DOHH2 (cell line): ENCODE measurements around the gene PITPNC1.

Source experiments
- H3F3A ChIP-seq: fragments of 200-600 bp; sonication (generic), shearing (Covaris generic); 2 replicates; pipeline ENCODE4 v1.6.0; 2016; ENCODE audit warnings: antibody characterized with exemption, mild to moderate bottlenecking; ENCODE audit not compliant: control insufficient read depth, insufficient read depth
- H3K27ac ChIP-seq: fragments of 200-600 bp; sonication (generic); 2 replicates; pipeline ENCODE4 v1.5.1; 2014; ENCODE audit warnings: low read depth, mild to moderate bottlenecking, low read length, moderate library complexity
- H3K27me3 ChIP-seq: fragments of 200-600 bp; sonication (generic); 2 replicates; pipeline ENCODE4 v1.6.1; 2014; ENCODE audit warnings: mild to moderate bottlenecking, low read length, mixed read lengths; ENCODE audit not compliant: control insufficient read depth
- H3K36me3 ChIP-seq: fragments of 200-600 bp; sonication (generic); 2 replicates; pipeline ENCODE4 v1.6.1; 2014; ENCODE audit warnings: mild to moderate bottlenecking, low read length, moderate library complexity, mixed read lengths; ENCODE audit not compliant: control insufficient read depth
- H3K4me1 ChIP-seq: fragments of 200-600 bp; sonication (generic); 2 replicates; pipeline ENCODE4 v1.6.1; 2014; ENCODE audit warnings: mild to moderate bottlenecking, low read length, mixed read lengths; ENCODE audit not compliant: control insufficient read depth
- H3K4me2 ChIP-seq: fragments of 200-600 bp; sonication (generic); 2 replicates; pipeline ENCODE4 v1.6.0; 2014; ENCODE audit warnings: mild to moderate bottlenecking, low read length, moderate library complexity
- H3K4me3 ChIP-seq: fragments of 200-600 bp; sonication (generic); 2 replicates; pipeline ENCODE4 v1.5.1; 2014; ENCODE audit warnings: mild to moderate bottlenecking, low read length, mixed read lengths
- H3K79me2 ChIP-seq: fragments of 200-600 bp; sonication (generic); 2 replicates; pipeline ENCODE4 v1.6.1; 2014; ENCODE audit warnings: mild to moderate bottlenecking, low read length, mixed read lengths; ENCODE audit not compliant: control insufficient read depth
- H3K9me2 ChIP-seq: fragments of 200-600 bp; sonication (generic); replicated peaks from 2 replicates; pipeline ENCODE4 v1.6.1; 2014; ENCODE audit warnings: mild to moderate bottlenecking, low read length, mixed read lengths; ENCODE audit not compliant: control insufficient read depth
- H3K9me3 ChIP-seq: fragments of 200-600 bp; sonication (generic); 2 replicates; pipeline ENCODE4 v1.6.1; 2014; ENCODE audit warnings: antibody characterized with exemption, low read length, mixed read lengths; ENCODE audit not compliant: control insufficient read depth, insufficient read depth
- H4K20me1 ChIP-seq: fragments of 200-600 bp; sonication (generic); 2 replicates; pipeline ENCODE4 v1.6.0; 2014; ENCODE audit warnings: low read depth, mild to moderate bottlenecking, antibody characterized with exemption, low read length, moderate library complexity; ENCODE audit not compliant: control insufficient read depth, insufficient read depth
- EZH2phosphoT487 ChIP-seq: fragments of 200-600 bp; sonication (generic); IDR thresholded peaks from 2 replicates; pipeline ENCODE4 v1.6.1; 2017; ENCODE audit warnings: borderline replicate concordance, mild to moderate bottlenecking, antibody characterized with exemption, low read length, moderate library complexity, mixed read lengths
- TF ChIP-seq, protein P1 (sequence below): fragments of 200-600 bp; sonication (generic); IDR thresholded peaks from one replicate; pipeline ENCODE4 v1.5.1; 2014; ENCODE audit warnings: antibody characterized with exemption, mild to moderate bottlenecking, low read depth, low read length; ENCODE audit not compliant: poor library complexity, severe bottlenecking

PITPNC1 gene

DNA sequence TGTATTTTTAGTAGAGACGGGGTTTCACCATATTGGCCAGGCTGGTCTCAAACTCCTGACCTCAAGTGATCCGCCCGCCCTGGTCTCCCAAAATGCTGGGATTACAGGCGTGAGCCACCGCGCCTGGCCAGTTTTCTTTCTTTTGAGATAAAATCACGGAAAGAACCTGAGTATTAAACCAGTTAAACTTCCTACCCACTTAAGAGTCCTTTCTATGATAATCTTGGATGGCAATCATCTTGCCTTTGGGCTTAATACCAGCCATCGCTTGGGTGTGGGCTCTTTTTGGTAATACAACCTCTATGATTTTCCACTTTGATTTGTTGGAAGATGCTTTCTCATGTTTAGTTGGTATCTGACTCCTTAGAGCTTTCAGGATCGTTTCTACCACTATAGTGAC is 24.0 kb downstream of the PITPNC1 start:
- Histone ChIP-seq H3K79me2 (peaks cover 40% of the 10 kb centered on the region), H3K27ac (peak overlapping the region; percentile 84), H3K9me2 (no peaks in the 10 kb centered on the region), H3K27me3 (no peaks in the 10 kb centered on the region), H3K9me3 (no peaks in the 10 kb centered on the region), H3K4me1 (peaks cover 67% of the 10 kb centered on the region), H3K36me3 (no peaks in the 10 kb centered on the region), H4K20me1 (no peaks in the 10 kb centered on the region), H3K4me2 (peak overlapping the region; percentile 81), H3K4me3 (peak overlapping the region; percentile 69), H3F3A (peaks cover 22% of the 10 kb centered on the region)
- no peak for TF ChIP-seq EZH2phosphoT487
- TF ChIP-seq, protein P1, sequence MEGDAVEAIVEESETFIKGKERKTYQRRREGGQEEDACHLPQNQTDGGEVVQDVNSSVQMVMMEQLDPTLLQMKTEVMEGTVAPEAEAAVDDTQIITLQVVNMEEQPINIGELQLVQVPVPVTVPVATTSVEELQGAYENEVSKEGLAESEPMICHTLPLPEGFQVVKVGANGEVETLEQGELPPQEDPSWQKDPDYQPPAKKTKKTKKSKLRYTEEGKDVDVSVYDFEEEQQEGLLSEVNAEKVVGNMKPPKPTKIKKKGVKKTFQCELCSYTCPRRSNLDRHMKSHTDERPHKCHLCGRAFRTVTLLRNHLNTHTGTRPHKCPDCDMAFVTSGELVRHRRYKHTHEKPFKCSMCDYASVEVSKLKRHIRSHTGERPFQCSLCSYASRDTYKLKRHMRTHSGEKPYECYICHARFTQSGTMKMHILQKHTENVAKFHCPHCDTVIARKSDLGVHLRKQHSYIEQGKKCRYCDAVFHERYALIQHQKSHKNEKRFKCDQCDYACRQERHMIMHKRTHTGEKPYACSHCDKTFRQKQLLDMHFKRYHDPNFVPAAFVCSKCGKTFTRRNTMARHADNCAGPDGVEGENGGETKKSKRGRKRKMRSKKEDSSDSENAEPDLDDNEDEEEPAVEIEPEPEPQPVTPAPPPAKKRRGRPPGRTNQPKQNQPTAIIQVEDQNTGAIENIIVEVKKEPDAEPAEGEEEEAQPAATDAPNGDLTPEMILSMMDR = no peak

DNA sequence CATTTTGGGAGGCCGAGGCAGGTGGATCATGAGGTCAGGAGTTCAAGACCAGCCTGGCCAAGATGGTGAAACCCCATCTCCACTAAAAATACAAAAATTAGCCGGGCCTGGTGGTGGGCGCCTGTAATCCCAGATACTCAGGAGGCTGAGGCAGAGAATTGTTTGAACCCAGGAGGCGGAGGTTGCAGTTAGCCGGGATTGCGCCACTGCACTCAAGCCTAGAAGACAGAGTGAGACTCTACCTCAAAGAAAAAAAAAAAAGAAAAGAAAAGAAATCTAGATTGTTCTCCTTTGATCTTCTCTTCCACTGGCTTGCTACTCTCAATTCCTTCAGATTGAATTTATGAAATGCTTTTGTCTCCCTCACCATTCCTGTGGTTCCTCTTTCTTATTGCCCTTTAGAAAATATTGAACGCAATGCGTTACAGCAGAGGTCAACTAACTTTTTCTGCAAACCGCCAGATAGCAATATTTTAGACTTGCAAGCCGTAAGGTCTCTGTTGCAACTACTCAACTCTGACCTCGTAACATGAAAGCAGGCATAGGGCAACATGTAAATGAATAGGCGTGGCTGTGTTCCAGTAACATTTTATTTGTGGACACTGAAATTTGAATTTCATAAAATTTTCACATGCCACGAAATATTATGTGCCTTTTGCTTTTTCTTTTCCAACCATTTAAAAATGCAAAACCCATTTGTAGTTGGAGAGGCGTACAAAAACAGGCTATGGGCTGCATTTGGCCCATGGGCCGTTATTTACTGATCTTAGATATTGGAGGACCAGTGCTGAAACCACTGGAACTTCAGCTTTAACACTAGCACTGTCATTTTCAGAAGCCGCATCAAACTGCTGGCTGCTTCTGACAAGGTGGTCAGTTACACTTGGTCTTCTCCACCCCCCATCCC is 24.8 kb downstream of the PITPNC1 start:
- TF ChIP-seq, protein P1 = no peak
- no peak for TF ChIP-seq EZH2phosphoT487
- no peaks in the 10 kb centered on the region for H3K9me2 ChIP-seq
- H3K36me3 ChIP-seq = no peaks in the 10 kb centered on the region
- H3K79me2 ChIP-seq = peaks cover 42% of the 10 kb centered on the region
- peak overlapping the region; percentile 81 for H3K4me2 ChIP-seq
- peak overlapping the region; percentile 69 for H3K4me3 ChIP-seq
- H3K4me1 ChIP-seq = peaks cover 73% of the 10 kb centered on the region
- no peaks in the 10 kb centered on the region for H3K27me3 ChIP-seq
- peak overlapping the region; percentile 84 for H3K27ac ChIP-seq
- no peaks in the 10 kb centered on the region for H4K20me1 ChIP-seq
- H3K9me3 ChIP-seq = no peaks in the 10 kb centered on the region
- peaks cover 22% of the 10 kb centered on the region for H3F3A ChIP-seq

DNA sequence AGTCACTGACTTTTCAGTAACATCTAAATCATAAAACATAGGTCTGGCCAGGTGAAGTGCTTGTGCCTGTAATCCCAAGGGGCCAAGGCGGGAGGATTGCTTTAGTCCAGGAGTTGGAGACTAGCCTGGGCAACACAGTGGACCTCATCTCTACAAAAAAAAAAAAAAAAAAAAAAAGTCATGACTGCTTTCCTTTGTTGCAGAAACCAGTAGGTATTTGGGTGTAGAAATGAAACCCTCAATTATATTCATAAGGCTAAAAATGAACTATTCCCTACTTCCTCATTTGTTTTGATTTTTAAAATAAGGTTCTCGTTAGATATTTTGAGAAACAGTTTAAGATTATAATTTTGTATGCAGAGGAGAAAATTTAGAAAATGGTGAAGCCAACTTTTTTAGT is 26.0 kb downstream of the PITPNC1 start:
- Histone ChIP-seq H3K4me2 (peak overlapping the region; percentile 81), H3K79me2 (peaks cover 39% of the 10 kb centered on the region), H4K20me1 (no peaks in the 10 kb centered on the region), H3K4me3 (peak overlapping the region; percentile 69), H3K36me3 (no peaks in the 10 kb centered on the region), H3K9me2 (no peaks in the 10 kb centered on the region), H3K27me3 (no peaks in the 10 kb centered on the region), H3K4me1 (peaks cover 82% of the 10 kb centered on the region), H3K27ac (peak overlapping the region; percentile 84), H3F3A (peaks cover 22% of the 10 kb centered on the region), H3K9me3 (no peaks in the 10 kb centered on the region)
- TF ChIP-seq, protein P1 = no peak
- no peak for TF ChIP-seq EZH2phosphoT487
